WTC11 (cell line): ENCODE data around the gene ERC1. TPM values are rescaled to one million over a fixed set of nuclear protein-coding genes. Genes with fewer than 3 reads are reported as not detected.
"Not testable (repeated sequence)": the region's sequence is repeated elsewhere in the genome, so short reads cannot be mapped to it uniquely, and the experiment has no call there.

Source experiments
- ATAC-seq: fragments of 200-7000 bp; cut with Tn5 transposase; 2 replicates; pipeline ENCODE4 v1.10.0; 2021; ENCODE audit warnings: mild to moderate bottlenecking, moderate library complexity
- CTCF ChIA-PET: fragments of 300-600 bp; sonication (Branson Sonifier 250); formaldehyde crosslinking; loops from one replicate; lab custom pipeline; 2021; ENCODE audit warnings: antibody characterized with exemption; lab: Charles Lee
- POLR2A ChIA-PET: fragments of 350-600 bp; sonication (Branson Sonifier 250); formaldehyde crosslinking; loops from one replicate; lab custom pipeline; 2021; ENCODE audit warnings: antibody characterized with exemption; lab: Charles Lee
- DNase-seq: peaks from one replicate; pipeline ENCODE4 v3.0.0; 2021; ENCODE audit warnings: low spot score
- H3K27ac Mint-ChIP-seq: 2 replicates; pipeline ENCODE4 v1.8.0; 2021; ENCODE audit warnings: mixed read lengths
- H3K27me3 Mint-ChIP-seq: 2 replicates; pipeline ENCODE4 v1.8.0; 2021; ENCODE audit warnings: low read depth, mild to moderate bottlenecking, moderate library complexity, mixed read lengths
- H3K36me3 Mint-ChIP-seq: 2 replicates; pipeline ENCODE4 v1.8.0; 2021; ENCODE audit warnings: mixed read lengths
- H3K4me1 Mint-ChIP-seq: 2 replicates; pipeline ENCODE4 v1.8.0; 2022; ENCODE audit warnings: mixed read lengths
- H3K4me3 Mint-ChIP-seq: 2 replicates; pipeline ENCODE4 v1.8.0; 2021; ENCODE audit warnings: mild to moderate bottlenecking, moderate library complexity, mixed read lengths
- H3K9me3 Mint-ChIP-seq: 2 replicates; pipeline ENCODE4 v1.8.0; 2021; ENCODE audit warnings: mixed read lengths
- ATF1 ChIP-seq: sonication (generic); formaldehyde crosslinking; IDR thresholded peaks from 2 replicates; pipeline ENCODE4 v1.8.1; 2023; ENCODE audit warnings: mild to moderate bottlenecking, moderate library complexity, missing genetic modification reagents
- EMX1 ChIP-seq: fragments of 250-450 bp; sonication (Bioruptor Pico); IDR thresholded peaks from 2 replicates; pipeline ENCODE4 v1.8.0; 2021; ENCODE audit warnings: mild to moderate bottlenecking
- ESRRA ChIP-seq: sonication (generic); formaldehyde crosslinking; IDR thresholded peaks from 2 replicates; pipeline ENCODE4 v1.8.1; 2022; ENCODE audit warnings: mild to moderate bottlenecking, missing genetic modification reagents, borderline replicate concordance
- JUN ChIP-seq: sonication (generic); formaldehyde crosslinking; IDR thresholded peaks from 2 replicates; pipeline ENCODE4 v1.8.0; 2023; ENCODE audit warnings: mild to moderate bottlenecking, missing genetic modification reagents
- KAT7 ChIP-seq: sonication (generic); formaldehyde crosslinking; IDR thresholded peaks from 2 replicates; pipeline ENCODE4 v1.8.1; 2023; ENCODE audit warnings: missing genetic modification reagents, mild to moderate bottlenecking, borderline replicate concordance
- NFE2L1 ChIP-seq: sonication (generic); formaldehyde crosslinking; IDR thresholded peaks from 2 replicates; pipeline ENCODE4 v1.8.1; 2023; ENCODE audit warnings: missing genetic modification reagents
- NFYB ChIP-seq: sonication (generic); formaldehyde crosslinking; conservative IDR thresholded peaks from 2 replicates; pipeline ENCODE4 v1.8.0; 2022; ENCODE audit warnings: low read depth, missing genetic modification reagents
- NR1H2 ChIP-seq: sonication (generic); formaldehyde crosslinking; IDR thresholded peaks from 2 replicates; pipeline ENCODE4 v1.9.0; 2021; ENCODE audit warnings: mild to moderate bottlenecking, moderate library complexity, missing genetic modification reagents
- NR3C1 ChIP-seq: sonication (generic); formaldehyde crosslinking; conservative IDR thresholded peaks from 2 replicates; pipeline ENCODE4 v1.8.1; 2023; ENCODE audit warnings: low read depth, mild to moderate bottlenecking, missing genetic modification reagents
- TP53 ChIP-seq: sonication (generic); formaldehyde crosslinking; IDR thresholded peaks from 2 replicates; pipeline ENCODE4 v1.8.1; 2023; ENCODE audit warnings: mild to moderate bottlenecking, missing genetic modification reagents
- ZBTB21 ChIP-seq: sonication (generic); formaldehyde crosslinking; IDR thresholded peaks from 2 replicates; pipeline ENCODE4 v1.8.1; 2023; ENCODE audit warnings: mild to moderate bottlenecking, missing genetic modification reagents, borderline replicate concordance
- ZNF232 ChIP-seq: sonication (generic); formaldehyde crosslinking; IDR thresholded peaks from 2 replicates; pipeline ENCODE4 v1.8.0; 2022; ENCODE audit warnings: mild to moderate bottlenecking, missing genetic modification reagents
- ZNF416 ChIP-seq: fragments of 250-450 bp; sonication (Bioruptor Pico); IDR thresholded peaks from 2 replicates; pipeline ENCODE4 v1.9.0; 2021; ENCODE audit warnings: mild to moderate bottlenecking, inconsistent platforms
- total RNA-seq: library from RNA; stranded (reverse); gene quantifications from 3 replicates; pipeline ENCODE4 v1.2.3, GENCODE V29; 2021
- TF ChIP-seq, protein P1 (sequence below): fragments of 250-450 bp; sonication (Bioruptor Pico); IDR thresholded peaks from 2 replicates; pipeline ENCODE4 v1.9.0; 2021; ENCODE audit warnings: mild to moderate bottlenecking
- TF ChIP-seq, protein P2 (sequence below): sonication (generic); formaldehyde crosslinking; IDR thresholded peaks from 2 replicates; pipeline ENCODE4 v1.8.1; 2022; ENCODE audit warnings: mild to moderate bottlenecking, moderate library complexity, missing genetic modification reagents
- TF ChIP-seq, protein P3 (sequence below): sonication (generic); formaldehyde crosslinking; IDR thresholded peaks from 2 replicates; pipeline ENCODE4 v1.8.0; 2023; ENCODE audit warnings: missing genetic modification reagents, mild to moderate bottlenecking, borderline replicate concordance
- TF ChIP-seq, protein P4 (sequence below): sonication (generic); formaldehyde crosslinking; IDR thresholded peaks from 2 replicates; pipeline ENCODE4 v1.8.0; 2023; ENCODE audit warnings: mild to moderate bottlenecking, missing genetic modification reagents
- TF ChIP-seq, protein P5 (sequence below): sonication (generic); formaldehyde crosslinking; IDR thresholded peaks from 2 replicates; pipeline ENCODE4 v1.8.1; 2022; ENCODE audit warnings: low read depth, mild to moderate bottlenecking, moderate library complexity, missing genetic modification reagents, borderline replicate concordance
- TF ChIP-seq, protein P6 (sequence below): sonication (generic); formaldehyde crosslinking; IDR thresholded peaks from 2 replicates; pipeline ENCODE4 v1.8.1; 2022; ENCODE audit warnings: low read depth, missing genetic modification reagents, borderline replicate concordance

The ERC1 gene
- total RNA-seq, 1 experiment from 2014 or later, result 47.5 TPM

DNA sequence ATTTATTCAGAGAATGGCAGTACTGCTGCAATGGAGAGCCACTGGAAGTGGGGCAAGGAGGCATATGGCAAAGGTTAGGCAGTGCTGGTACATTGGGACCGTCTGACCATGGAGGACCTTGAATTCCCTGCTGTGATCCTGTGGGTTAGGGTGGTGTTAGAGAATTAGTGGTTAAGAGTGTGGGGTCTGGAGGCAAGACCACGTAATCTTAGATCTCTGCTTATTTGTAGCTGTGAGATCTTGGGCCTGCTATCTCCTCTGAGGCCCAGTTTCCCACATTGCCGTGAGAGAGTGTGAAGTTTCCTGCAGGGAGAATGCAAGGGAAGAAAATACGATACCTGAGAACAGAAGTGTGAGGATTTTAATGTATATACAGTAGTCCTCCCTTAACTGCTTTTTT is 147.7 kb downstream of the ERC1 start (continued):
- TF ChIP-seq, protein P1, sequence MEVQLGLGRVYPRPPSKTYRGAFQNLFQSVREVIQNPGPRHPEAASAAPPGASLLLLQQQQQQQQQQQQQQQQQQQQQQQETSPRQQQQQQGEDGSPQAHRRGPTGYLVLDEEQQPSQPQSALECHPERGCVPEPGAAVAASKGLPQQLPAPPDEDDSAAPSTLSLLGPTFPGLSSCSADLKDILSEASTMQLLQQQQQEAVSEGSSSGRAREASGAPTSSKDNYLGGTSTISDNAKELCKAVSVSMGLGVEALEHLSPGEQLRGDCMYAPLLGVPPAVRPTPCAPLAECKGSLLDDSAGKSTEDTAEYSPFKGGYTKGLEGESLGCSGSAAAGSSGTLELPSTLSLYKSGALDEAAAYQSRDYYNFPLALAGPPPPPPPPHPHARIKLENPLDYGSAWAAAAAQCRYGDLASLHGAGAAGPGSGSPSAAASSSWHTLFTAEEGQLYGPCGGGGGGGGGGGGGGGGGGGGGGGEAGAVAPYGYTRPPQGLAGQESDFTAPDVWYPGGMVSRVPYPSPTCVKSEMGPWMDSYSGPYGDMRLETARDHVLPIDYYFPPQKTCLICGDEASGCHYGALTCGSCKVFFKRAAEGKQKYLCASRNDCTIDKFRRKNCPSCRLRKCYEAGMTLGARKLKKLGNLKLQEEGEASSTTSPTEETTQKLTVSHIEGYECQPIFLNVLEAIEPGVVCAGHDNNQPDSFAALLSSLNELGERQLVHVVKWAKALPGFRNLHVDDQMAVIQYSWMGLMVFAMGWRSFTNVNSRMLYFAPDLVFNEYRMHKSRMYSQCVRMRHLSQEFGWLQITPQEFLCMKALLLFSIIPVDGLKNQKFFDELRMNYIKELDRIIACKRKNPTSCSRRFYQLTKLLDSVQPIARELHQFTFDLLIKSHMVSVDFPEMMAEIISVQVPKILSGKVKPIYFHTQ, result no peak
- TF ChIP-seq, all 79 proteins: peak for 0

DNA sequence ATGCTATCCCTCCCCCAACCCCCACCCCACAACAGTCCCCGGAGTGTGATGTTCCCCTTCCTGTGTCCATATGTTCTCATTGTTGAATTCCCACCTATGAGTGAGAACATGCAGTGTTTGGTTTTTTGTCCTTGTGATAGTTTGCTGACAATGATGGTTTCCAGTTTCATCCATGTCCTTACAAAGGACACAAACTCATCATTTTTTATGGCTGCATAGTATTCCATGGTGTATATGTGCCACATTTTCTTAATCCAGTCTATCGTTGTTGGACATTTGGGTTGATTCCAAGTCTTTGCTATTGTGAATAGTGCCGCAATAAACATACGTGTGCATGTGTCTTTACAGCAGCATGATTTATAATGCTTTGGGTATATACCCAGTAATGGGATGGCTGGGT is 155.7 kb downstream of the ERC1 start:
- POLR2A ChIA-PET, H3K4me1 Mint-ChIP-seq, DNase-seq, H3K4me3 Mint-ChIP-seq, H3K27ac Mint-ChIP-seq, H3K9me3 Mint-ChIP-seq, CTCF ChIA-PET, ATAC-seq, H3K36me3 Mint-ChIP-seq, H3K27me3 Mint-ChIP-seq: not testable (repeated sequence)

DNA sequence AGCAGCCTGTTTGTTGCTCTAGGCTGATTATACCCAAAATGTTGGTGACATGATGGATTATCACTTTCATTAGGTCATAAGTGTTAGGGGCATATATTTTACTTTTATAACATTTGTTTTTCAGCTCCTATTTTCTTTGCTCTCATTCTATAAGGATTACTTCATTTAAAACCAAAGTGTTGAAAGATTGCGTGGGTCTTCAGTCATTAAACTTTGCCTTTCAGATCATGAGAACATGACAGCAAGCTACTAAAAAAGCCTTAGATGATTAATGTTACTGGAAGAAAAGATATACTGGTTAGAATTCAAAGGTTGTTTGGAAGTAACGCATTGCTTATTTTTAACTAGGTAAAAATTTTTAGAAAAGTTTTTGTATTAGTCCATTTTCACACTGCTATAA is 156.8 kb downstream of the ERC1 start:
- H3K36me3 Mint-ChIP-seq, result peaks cover 4% of the 10 kb centered on the region; the same call in 1 of the 2 replicates
- H3K27me3 Mint-ChIP-seq, result no peaks in the 10 kb centered on the region
- TF ChIP-seq NFE2L1 (CRISPR knock-in tag) (no peak), ESRRA (CRISPR knock-in tag) (no peak), NFYB (no peak), ZNF416 (CRISPR knock-in tag) (no peak), TP53 (CRISPR knock-in tag) (no peak), KAT7 (no peak), NR3C1 (CRISPR knock-in tag) (no peak), ATF1 (CRISPR knock-in tag) (no peak), ZNF232 (CRISPR knock-in tag) (no peak), EMX1 (CRISPR knock-in tag) (no peak), ZBTB21 (no peak)
- TF ChIP-seq, protein P2, sequence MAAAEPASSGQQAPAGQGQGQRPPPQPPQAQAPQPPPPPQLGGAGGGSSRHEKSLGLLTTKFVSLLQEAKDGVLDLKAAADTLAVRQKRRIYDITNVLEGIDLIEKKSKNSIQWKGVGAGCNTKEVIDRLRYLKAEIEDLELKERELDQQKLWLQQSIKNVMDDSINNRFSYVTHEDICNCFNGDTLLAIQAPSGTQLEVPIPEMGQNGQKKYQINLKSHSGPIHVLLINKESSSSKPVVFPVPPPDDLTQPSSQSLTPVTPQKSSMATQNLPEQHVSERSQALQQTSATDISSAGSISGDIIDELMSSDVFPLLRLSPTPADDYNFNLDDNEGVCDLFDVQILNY (CRISPR knock-in tag), result no peak
- TF ChIP-seq, protein P3, sequence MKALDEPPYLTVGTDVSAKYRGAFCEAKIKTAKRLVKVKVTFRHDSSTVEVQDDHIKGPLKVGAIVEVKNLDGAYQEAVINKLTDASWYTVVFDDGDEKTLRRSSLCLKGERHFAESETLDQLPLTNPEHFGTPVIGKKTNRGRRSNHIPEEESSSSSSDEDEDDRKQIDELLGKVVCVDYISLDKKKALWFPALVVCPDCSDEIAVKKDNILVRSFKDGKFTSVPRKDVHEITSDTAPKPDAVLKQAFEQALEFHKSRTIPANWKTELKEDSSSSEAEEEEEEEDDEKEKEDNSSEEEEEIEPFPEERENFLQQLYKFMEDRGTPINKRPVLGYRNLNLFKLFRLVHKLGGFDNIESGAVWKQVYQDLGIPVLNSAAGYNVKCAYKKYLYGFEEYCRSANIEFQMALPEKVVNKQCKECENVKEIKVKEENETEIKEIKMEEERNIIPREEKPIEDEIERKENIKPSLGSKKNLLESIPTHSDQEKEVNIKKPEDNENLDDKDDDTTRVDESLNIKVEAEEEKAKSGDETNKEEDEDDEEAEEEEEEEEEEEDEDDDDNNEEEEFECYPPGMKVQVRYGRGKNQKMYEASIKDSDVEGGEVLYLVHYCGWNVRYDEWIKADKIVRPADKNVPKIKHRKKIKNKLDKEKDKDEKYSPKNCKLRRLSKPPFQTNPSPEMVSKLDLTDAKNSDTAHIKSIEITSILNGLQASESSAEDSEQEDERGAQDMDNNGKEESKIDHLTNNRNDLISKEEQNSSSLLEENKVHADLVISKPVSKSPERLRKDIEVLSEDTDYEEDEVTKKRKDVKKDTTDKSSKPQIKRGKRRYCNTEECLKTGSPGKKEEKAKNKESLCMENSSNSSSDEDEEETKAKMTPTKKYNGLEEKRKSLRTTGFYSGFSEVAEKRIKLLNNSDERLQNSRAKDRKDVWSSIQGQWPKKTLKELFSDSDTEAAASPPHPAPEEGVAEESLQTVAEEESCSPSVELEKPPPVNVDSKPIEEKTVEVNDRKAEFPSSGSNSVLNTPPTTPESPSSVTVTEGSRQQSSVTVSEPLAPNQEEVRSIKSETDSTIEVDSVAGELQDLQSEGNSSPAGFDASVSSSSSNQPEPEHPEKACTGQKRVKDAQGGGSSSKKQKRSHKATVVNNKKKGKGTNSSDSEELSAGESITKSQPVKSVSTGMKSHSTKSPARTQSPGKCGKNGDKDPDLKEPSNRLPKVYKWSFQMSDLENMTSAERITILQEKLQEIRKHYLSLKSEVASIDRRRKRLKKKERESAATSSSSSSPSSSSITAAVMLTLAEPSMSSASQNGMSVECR, result no peak
- TF ChIP-seq, all 79 proteins: peak for 0
- no peak for DNase-seq
- ChIA-PET CTCF (no interaction called here), POLR2A (no interaction called here)
- ATAC-seq, result no peak
- Mint-ChIP-seq H3K9me3 (no peaks in the 10 kb centered on the region), H3K4me3 (no peak overlapping the region), H3K4me1 (no peaks in the 10 kb centered on the region), H3K27ac (no peak overlapping the region)

DNA sequence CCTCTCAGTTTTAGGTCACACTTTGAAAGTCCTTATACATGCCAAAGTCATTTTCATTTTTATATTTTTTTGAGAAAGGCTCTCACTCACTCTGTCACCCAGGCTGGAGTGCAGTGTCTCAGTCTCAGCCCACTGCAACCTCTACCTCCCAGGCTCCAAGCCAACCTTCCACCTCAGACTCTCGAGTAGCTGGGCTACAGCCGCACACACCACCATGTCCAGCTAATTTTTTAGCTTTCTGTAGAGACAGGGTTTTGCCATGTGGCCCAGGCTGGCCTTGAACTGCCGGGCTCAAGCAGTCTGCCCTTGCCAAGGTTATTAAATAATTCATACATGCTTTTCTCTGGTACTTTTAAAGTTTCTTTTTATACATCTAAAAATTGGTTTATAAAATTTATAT is 166.0 kb downstream of the ERC1 start:
- H3K4me1 Mint-ChIP-seq, result no peaks in the 10 kb centered on the region
- H3K27ac Mint-ChIP-seq, result no peak overlapping the region
- POLR2A ChIA-PET, result no interaction called here
- CTCF ChIA-PET, result no interaction called here
- peaks cover 3% of the 10 kb centered on the region; the same call in 1 of the 2 replicates for H3K36me3 Mint-ChIP-seq
- H3K27me3 Mint-ChIP-seq, result no peaks in the 10 kb centered on the region
- no peaks in the 10 kb centered on the region for H3K9me3 Mint-ChIP-seq
- H3K4me3 Mint-ChIP-seq, result no peak overlapping the region
- no peak for ATAC-seq
- no peak for DNase-seq
- TF ChIP-seq NR1H2 (no peak), JUN (CRISPR knock-in tag) (no peak), ZBTB21 (no peak)
- TF ChIP-seq, protein P4, sequence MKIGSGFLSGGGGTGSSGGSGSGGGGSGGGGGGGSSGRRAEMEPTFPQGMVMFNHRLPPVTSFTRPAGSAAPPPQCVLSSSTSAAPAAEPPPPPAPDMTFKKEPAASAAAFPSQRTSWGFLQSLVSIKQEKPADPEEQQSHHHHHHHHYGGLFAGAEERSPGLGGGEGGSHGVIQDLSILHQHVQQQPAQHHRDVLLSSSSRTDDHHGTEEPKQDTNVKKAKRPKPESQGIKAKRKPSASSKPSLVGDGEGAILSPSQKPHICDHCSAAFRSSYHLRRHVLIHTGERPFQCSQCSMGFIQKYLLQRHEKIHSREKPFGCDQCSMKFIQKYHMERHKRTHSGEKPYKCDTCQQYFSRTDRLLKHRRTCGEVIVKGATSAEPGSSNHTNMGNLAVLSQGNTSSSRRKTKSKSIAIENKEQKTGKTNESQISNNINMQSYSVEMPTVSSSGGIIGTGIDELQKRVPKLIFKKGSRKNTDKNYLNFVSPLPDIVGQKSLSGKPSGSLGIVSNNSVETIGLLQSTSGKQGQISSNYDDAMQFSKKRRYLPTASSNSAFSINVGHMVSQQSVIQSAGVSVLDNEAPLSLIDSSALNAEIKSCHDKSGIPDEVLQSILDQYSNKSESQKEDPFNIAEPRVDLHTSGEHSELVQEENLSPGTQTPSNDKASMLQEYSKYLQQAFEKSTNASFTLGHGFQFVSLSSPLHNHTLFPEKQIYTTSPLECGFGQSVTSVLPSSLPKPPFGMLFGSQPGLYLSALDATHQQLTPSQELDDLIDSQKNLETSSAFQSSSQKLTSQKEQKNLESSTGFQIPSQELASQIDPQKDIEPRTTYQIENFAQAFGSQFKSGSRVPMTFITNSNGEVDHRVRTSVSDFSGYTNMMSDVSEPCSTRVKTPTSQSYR (CRISPR knock-in tag), result no peak
- TF ChIP-seq, protein P5, sequence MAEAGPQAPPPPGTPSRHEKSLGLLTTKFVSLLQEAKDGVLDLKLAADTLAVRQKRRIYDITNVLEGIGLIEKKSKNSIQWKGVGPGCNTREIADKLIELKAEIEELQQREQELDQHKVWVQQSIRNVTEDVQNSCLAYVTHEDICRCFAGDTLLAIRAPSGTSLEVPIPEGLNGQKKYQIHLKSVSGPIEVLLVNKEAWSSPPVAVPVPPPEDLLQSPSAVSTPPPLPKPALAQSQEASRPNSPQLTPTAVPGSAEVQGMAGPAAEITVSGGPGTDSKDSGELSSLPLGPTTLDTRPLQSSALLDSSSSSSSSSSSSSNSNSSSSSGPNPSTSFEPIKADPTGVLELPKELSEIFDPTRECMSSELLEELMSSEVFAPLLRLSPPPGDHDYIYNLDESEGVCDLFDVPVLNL (CRISPR knock-in tag), result no peak
- TF ChIP-seq, protein P6, sequence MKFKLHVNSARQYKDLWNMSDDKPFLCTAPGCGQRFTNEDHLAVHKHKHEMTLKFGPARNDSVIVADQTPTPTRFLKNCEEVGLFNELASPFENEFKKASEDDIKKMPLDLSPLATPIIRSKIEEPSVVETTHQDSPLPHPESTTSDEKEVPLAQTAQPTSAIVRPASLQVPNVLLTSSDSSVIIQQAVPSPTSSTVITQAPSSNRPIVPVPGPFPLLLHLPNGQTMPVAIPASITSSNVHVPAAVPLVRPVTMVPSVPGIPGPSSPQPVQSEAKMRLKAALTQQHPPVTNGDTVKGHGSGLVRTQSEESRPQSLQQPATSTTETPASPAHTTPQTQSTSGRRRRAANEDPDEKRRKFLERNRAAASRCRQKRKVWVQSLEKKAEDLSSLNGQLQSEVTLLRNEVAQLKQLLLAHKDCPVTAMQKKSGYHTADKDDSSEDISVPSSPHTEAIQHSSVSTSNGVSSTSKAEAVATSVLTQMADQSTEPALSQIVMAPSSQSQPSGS (CRISPR knock-in tag), result no peak
